HG02642 (cell line): Measurements from ENCODE around the gene MPP4.
A peak's percentile ranks its signal among the peaks of the same experiment; 100 is the strongest.
"Not testable (repeated sequence)": the region's sequence is repeated elsewhere in the genome, so short reads cannot be mapped to it uniquely, and the experiment has no call there.

ENCODE experiments used
- ATAC-seq: cut with Tn5 transposase; IDR thresholded peaks from one replicate; pipeline ENCODE4 v1.9.1; 2021; ENCODE audit warnings: mild to moderate bottlenecking; ENCODE audit not compliant: unreplicated experiment, poor library complexity

The MPP4 gene

DNA sequence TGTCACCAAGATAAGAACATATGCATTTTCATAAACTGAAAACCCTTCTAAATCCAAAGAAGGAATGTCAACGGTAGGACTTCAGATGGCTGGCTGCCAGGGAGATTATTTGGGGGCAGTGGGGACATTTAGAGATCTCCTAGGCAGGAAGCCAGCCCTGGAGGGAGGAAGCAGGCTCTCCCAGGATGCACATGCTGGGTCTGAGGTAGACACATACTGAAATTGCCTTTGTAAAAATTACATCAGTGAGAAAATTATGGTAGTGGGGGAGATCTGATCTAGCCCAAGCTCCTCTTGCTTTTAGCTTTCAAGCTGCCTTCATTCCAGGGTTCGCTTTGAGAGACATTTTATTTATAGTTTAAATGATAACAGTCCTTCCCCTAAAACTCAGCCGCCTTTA lies 24.1 kb downstream of the MPP4 start:
- no peak for ATAC-seq

DNA sequence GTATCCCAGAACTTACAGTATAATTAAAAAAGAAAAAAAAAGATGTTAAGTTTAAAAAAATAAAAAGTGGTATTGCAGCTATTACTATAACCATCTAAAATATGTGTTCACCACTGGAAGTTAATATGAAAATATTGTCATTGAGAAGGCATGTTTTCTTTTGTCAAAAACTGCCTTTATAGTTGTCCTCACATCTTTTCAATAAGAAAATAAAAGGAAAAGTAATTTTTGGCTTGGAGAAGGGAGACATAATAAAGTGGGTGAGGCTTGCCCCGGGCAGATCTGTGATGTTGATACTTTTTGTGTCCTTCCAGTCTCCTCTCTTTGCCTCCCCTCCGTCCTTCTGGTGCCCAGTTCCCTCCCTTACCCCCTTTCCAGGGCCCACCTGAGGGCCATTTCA lies 24.9 kb downstream of the MPP4 start:
- ATAC-seq = no peak

DNA sequence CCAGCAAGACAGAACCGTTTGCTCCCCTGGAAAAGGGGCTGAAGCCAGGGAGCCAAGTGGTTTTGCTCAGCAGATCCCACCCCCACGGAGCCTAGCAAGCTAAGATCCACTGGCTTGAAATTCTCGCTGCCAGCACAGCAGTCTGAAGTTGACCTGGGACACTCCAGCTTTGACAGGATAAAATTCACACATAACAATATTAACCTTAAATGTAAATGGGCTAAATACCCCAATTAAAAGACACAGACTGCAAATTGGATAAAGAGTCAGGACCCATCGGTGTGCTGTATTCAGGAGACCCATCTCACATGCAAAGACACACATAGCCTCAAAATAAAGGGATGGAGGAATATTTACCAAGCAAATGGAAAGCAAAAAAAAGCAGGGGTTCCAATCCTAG lies 27.2 kb downstream of the MPP4 start:
- not testable (repeated sequence) for ATAC-seq

DNA sequence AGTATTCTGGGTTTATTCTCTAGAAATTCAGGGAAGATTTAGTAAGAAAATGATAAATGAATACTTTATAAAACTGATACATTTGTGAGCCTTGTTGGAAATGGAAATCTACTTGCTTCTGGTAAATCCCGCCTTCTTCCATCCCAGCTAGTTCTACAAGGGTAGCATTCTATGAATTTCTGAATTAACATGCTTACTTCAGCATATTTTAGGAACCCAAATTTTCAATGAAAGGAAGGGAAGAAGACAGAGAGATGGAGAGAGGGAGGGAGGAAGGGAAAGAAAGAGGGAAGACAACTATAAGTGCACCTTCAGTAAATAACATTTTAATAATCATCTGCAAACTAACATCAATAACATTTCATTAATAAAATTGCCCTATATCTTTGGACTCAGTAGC lies 28.6 kb downstream of the MPP4 start:
- no peak for ATAC-seq

DNA sequence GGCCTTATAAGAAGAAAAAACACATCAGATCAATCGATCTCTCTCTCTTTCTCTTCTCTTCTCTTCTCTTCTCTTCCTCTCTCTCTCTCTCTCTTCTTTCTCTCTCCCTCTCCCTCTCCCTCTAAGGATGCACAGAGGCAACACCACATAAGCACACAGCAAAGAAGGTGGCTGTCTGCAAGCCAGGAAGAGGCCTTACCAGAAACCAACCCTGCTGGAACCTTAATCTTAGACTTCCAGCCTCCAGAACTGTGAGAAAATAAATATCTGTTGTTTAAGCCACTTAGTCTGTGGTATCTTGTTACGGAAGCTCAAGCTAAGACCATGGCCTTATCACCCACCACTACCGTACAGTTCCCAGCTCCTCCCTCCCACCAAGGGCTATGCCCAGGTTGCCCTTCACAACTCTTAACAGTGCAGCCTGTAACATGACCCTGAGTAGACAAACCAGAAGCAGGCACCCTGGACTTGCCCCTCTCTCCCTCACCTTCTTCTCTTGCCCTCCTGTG lies 30.0 kb downstream of the MPP4 start:
- no peak for ATAC-seq

DNA sequence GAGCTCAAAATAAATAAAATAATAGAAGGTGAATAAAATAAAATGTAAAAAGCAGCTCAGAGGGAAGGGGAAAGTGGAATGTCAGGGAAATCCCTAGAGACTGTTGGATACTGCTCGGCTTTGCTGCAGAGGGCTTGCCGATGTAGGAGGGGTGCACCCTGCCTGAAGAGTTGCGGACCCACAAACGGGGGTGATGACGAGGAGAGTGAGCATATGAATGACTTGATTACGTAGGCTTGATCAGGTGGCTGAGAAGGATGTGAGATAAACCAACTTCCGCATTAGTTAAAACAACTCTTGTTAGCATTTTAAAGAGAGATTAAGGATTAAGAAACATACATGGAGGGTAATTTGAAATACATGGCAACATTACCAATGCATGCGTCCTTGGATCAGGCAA lies 34.1 kb downstream of the MPP4 start:
- ATAC-seq = no peak

DNA sequence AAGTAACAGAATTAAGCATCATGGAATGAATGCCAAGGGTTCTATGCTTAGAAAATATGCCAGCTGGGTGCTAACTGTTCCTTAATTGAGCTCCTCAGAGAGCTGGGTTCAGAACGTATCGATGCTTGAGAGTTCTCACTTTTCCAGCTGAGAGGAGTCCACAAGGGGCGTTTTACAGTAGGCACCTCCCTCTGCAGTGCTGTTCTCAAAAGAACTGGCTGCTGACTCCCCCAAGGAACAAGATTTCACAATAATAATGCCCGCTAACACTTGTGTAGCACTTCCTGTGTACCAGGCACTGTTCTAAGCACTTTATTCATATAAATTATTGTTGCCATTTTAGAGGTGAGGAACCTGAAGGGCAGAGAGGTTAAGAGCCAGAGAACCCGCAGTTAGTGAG lies 37.1 kb downstream of the MPP4 start:
- no peak for ATAC-seq

DNA sequence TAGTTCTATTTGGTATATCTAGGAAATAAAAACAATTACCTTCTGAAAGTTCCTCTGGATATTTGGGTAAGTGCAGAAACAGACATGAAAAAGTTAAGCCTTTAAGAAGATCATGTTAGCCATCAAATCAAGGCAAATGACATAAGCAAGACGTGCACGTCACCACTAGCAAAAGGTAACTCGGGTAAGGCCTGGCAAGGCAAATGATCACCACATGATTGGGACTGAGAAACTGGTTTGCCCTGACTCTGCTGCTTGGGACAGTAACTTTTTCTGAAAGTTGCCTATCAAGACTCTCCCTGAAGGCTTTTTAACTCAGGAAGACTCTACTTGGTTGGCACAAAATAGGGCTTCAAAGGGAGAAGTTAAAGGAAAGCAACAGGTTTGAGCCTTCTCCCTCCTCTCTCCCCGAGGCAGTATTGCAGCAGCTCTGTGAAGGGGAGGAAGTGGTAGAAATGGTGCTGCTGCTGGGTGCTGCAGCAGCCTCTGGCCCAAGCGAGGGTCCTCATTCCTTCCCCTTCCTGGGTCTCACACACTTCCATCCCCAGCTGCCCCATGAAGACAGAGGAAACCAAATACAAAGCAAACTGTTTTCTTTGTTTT lies 38.0 kb downstream of the MPP4 start:
- no peak for ATAC-seq

DNA sequence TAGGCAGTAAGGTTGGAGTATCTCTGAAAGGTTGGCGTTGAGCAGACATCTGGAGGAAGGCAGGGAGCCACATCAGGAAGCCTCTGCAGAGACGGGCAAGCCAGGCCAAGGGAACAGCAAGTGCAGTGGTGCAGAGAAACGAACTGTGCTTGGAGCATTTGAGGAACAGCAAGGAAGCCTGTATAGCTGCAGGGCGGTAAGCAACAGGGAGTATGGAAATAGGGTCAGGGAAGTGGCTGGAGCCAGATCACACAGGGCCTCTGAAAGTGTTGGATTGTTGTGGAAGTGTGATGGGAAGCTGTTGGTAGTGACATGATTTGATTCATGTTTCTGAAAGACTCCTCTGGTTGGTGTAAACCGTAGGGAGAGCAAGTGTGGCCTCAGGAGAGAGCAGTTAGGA lies 41.7 kb downstream of the MPP4 start:
- ATAC-seq = no peak

DNA sequence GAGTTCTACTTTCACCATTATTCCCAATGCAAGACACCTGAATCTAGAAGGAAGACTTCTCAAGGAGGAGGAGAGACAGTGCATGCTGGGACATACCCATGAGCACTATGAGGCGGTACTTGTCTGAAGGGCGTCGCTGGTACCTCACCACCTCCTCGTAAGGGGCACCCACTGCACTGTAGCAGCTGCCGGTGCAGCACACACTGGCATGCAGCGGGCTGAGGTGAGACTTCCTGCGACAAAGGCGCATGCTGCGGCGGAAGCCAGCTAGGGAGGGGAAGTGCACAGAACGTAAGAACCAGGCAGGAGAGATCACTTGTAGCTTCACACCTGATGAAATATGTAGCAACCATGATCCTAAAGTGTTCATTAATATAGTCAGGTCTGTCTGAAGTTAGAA lies 42.3 kb downstream of the MPP4 start:
- no peak for ATAC-seq

DNA sequence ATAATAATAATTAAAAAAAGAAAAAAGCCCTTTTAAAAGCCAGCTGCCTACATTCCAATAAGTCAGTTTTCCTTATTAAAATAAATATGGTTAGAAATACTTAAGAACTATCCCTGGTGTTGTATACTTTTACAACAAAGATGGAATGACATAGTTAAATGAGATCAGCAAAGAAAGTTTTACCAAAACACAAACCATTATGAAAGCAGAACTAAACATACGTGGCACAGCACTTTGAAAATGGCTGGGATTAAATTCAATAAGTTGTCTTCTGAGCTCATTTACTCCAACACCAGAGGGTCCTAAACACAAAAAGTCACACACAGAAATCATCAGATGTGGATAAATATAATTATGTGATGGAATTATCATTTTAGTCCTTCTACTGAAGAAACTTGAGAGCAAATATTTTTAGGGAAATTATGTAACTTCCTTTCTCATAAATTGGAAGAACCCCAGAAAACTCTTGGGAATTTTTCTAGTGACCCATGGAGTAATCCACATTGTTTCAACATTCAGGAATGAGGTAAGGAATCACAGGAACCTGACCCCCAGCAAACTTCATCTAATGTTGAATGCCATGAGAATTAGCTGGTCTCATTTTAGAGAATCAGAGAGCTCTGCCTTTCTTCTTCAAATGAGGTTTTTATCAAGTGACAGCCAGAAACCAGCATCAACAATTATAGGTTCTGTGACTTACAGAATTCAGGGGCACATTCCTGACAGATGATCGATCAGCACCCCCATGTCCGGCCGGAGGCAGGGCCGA lies 43.6 kb downstream of the MPP4 start:
- no peak for ATAC-seq

DNA sequence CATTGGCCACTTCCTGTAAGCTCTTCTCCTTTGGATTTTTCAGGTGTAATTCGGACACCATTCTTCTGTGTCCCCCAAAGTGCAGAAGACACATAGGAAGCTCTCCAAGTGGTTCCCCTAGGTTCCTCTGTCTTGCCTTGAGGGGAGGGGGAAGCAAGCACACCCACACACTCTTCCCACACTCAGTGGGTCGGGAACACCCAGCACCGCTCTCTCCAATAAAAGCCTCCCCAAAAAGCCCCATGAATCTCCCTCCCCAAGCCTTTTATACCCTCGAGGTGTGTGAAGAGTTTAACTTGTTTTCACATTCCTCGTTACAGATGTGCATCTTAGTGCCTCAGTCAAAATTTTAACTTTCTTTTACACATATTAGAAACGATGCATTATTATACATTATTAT lies 45.2 kb downstream of the MPP4 start:
- no peak for ATAC-seq

DNA sequence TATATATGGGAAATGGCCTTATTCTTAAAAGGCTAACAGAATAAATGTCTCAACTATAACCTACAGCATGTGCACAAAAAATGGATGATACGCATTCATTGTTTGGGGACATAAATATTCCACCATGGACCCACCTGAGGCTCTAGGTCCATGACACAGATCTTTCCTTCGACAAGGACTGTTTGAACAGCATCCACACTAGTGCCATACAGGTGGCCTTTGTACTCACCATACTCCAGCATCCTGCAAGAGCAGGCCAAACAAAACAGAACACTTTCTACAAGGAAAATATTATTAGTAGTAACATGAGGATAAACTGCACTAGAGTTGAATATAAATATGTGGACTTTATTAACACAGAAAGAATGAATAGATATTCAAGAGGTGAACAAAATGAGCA lies 49.0 kb downstream of the MPP4 start:
- no peak for ATAC-seq

DNA sequence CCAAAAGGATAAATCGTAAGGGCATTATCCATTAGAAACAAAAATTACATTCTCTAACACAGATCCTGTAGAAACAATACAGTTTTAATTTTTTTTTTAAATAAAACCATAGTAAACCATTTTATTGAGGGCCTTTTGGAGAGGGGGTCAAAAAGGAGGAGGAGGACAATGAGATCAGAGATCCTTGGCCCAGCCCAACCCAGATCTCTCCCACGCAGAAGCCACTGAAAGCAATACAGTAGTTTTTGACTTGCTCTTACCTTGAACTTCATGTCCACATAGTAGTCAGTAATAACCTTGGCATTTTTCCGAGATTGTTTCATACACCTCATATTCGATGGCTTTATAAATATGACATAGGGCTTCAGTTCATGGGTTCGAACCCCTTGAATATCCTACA lies 51.0 kb downstream of the MPP4 start:
- ATAC-seq = no peak

DNA sequence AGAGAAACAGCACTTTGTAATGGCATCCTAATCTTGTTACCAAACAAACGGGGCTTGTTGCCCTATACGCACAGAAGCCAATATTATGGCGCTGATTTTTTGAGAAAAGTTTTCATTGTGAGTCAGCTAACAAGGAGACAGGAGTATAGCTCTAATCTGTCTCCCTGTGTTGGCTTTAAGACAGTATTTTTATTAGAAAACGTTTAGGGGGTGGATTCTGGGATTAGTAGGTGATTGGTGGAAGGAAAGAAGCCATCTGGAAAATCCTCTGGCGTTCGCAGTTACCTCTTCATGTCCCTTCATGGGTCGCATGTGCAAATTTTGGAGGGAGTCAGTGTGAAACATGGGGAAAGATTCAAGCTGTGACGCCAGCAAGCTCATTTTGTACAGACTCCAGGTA lies 54.4 kb downstream of the MPP4 start:
- ATAC-seq = no peak

DNA sequence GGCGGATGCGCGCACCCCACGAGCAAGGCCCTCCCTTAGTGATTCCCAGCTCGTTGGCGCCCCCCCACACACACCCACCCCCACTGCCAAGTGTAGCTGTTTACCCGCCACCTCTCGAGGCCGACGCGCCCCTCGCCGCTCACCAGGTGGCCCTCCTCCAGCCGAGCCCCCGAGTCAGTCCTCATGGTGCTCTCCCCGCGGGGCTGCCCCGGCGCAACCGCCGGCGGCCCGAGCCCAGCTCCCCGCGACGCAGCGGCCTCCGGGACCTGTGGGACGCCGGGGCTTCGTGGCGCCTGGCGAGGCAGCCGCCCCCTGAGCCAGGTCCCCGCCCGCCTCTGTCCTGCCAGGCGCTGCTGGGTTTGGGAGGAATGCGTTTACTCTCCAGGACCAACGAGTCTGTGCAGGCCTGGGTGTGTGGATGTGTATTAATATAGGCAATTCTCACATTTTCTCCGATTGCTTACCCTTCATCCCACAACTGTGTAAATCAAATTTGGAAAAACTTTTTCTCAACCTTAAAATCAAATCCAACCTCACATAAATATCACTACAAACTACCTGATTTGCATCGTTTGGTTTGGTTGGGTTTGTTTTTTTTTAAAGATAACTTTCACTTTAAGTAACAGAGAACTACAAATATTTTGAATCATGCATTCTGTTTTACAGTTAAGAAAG lies 55.1 kb downstream of the MPP4 start, which contains the start of gene TMEM237:
TMEM237 (minus strand) TSS at position 288 of the 675 bp plus-strand sequence; CDS start at position 185, 103 bp downstream.
- ATAC-seq = peak; percentile 56

DNA sequence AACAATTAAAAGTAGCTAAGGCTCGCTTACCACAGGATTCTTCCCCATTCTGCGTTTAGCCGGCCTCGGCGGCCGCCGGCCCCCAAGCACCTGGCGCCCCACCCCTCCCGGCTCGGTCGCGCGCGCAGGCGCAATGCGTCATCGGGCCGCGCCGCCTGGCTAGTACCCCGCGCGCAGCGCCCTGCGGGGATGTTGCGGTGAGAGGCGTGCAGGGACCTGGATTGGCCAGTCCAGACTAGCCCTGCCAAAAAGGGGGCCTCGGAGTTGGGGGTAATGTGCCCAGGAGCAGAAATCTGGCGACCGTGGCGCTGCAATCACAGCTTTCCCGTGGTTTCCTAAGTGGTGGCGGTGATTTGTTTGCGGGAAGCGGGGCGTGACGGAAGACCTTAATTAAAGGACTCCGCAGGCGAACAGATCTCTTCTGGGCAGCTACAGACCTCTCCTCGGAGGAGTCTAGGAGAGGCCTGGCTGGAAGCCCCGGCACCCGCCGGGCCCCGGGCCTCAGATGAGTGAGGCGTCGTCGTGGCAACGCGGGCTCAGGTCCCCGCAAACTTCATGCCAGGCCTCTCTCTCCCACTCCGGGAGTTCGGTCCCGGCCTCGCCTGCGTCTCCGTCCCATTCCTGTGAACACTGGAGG lies 55.7 kb downstream of the MPP4 start:
- peak; percentile 87 for ATAC-seq

DNA sequence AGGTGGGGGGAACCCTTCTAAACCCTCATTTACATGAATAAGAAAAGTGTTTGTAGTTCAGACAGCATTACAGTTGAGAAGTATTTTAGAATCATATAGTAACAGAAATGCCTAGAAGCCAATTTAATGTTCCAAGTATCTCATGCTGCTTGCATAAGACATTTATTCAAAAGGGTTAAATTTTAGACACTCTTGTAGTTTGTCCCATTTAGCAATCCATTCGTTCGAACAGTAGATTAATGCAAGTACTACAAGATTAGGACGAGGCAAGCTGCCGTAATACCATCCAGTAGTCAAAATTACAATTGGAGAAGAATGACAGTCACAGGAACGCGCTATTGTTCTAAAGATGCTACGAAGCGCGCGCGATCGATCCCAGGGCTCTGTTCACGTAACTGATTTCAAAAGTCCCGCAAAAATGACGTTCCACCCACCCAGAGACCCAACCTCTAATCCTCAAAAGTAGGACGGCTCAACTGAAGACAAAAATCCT lies 56.3 kb downstream of the MPP4 start:
- peak; percentile 40 for ATAC-seq

DNA sequence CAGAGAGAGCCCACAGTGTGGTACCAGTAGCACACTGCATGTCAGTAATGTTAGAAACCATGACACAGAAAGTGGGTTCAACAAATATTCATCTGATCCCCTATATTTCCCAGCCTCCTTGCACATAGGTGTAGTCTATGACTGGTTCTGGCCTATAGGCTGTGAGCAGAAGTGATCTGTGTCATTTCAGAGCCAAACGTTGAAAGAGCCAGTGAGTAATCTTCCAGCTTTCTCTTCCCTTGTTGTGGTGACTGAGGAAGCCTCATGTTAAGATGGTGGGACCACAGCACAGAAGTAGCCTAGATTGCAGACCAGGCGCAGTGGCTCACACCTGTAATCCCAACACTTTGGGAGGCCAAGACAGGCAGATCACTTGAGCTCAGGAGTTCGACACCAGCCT lies 59.2 kb downstream of the MPP4 start:
- no peak for ATAC-seq

DNA sequence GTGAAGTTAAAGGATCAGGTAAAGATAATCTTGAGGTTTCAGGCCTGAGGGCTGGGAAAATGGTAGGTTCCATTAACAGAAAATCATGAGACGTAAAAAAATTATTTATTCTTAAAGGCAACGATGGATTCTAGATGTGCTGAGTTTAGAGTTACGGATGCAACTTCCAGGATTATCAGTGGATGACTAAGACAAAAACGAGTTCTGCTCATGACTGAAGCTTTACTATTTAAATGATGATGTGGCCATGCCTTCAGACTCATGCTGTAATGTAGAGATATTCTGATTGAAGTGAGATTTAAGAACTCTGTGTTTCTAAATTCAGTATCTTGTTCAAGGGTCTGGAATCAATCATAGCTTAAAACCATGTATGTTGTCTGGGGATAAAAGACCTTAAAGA lies 60.1 kb downstream of the MPP4 start:
- ATAC-seq = no peak
